ENCODE measurements around the gene MPZL2.
"Not testable (repeated sequence)": the region's sequence is repeated elsewhere in the genome, so short reads cannot be mapped to it uniquely, and the experiment has no call there.

MPZL2 gene

DNA sequence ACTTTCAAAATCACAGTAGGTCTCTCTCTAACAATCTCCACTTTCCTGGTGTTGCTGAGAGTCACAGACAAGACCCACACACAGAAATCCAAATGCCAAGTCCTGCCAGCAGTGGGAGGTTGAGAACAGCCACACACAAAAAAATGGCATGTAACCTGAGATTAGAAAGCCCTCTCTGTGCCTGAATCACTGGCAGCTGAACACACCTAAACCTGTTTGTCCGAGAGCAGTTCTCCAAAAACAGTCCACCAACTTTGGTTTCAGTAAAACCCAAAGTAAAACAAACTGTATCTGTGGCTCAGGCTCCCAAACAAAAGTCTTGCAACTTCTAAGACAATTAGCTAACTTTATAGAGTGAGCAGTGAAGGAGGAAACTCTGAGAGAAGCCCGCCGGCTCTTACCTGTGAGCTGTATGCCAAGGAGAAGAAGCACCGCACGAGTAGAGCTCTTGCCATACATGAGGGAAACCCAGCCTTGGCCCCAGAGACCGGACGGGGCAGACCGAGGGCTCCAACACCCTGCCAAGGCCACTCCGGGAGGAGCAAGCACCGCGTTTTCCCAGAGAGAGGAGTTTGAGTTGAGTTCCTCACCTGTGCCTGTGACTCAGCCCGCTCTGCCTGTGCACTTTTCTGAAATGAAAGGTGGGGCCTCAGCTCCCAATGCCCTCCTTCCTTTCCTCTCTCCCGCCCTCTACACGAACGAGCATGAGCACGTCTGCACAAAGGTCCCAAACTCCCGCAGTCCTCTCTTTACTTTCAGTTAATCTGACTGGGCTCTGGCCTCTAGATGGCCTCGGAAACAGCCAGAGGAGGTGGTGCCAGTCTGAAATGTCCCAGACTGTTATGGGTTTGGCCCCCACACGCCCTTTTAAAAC is at the start of gene MPZL2:
Gene MPZL2 (minus strand): TSS at position 603 of the 874 bp plus-strand sequence. CDS start 144 bp downstream, at position 459.
- no peak for DNase-seq

DNA sequence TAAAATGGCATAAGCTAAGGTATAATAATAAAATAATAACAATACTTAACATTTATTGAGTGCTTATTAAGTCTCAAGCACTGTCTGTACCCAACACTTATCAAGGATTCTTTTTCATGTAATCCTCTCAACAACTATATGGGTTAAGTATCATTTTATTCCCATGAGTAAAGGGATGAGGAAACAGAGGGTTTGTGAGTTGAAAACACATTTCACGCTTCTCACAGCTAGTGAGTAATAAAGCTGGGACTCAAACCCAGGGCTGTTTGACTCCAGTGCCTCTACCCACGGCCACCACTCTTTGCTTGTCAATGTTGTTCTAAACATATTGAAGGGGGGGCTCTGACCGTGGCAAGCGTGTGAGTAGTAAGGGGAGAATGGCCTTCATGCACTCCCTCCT is 49.1 kb upstream of the MPZL2 start:
- no peak for DNase-seq

GRCh38 chr11:118312328-118312727 is 48.2 kb upstream of the MPZL2 start:
- DNase-seq: no peak

DNA sequence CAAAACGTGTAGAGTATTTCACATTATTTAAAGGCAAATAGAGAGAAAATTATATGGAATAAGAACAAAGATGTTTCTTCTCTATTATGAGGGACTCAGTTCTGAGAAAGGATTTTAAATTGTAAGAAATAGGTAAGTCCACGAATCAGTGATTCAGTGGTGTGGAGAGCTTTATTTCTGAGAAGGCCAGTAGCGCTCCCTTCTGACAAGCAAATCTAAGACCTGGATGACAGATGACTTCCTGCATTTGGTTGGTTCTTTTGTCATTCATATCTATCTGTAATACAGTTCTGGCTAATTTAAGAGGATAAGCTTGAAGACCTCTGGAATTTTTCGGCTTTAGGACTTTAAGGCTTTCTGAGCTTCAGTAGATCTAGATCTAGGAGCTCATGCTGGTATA is 47.4 kb upstream of the MPZL2 start:
- no peak for DNase-seq

DNA sequence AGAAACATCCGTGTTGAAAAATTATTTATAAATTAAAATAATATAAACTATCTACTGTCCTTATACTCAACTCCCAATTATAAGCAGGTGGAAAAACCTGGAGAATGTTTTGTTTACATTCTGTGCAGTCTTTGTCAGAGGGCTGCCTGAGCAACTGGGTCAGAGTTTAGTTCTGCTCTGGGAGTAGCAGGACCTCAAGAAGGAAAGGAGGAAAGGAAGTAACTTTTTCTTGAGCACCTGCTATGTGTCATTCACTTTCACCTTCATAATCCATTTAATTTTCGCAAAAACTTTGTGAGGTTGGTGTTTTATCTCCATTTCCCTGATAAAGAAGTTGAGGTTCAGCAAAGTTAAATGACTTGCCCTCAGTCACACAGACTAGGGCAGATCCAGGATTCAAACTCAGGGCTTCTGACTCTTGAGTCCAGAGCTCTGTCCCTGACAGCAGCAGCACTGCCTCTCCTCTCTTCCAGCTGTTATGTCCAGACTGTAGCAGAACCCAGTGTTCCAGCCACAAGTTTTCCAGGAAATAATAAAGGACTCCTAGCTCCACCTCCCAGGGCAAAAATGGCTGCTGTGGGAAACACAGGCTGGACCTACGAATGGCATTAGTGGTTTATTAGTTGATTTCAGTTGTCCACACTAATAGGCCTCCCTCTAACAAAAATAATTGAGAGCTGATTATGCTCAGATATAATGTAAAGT is 46.8 kb upstream of the MPZL2 start:
- DNase-seq: no peak

GRCh38 chr11:118310271-118310670 is 46.2 kb upstream of the MPZL2 start:
- DNase-seq: no peak

- not testable (repeated sequence) for DNase-seq
Observed at GRCh38 chr11:118308995-118309528, 45.0 kb upstream of the MPZL2 start.

DNA sequence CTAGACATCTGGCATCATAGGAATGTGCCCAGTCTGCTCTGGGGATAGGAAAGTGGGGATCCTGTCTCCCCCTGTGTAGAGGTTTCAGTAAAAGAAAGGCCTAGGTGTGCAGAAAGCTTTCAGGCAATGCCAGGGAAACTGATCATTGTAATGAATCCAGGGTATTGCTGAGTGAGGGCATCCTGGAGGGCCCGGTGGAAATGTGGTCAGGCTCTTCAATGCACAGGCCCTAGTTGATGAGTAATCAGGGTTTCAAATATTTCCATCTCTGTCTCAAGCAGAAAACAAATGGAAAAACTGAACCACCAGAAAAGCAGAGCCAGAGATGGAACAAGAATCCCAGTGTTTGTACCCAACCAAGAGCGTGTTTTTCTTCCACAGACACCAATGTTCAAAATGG is 42.5 kb upstream of the MPZL2 start:
- no peak for DNase-seq

DNA sequence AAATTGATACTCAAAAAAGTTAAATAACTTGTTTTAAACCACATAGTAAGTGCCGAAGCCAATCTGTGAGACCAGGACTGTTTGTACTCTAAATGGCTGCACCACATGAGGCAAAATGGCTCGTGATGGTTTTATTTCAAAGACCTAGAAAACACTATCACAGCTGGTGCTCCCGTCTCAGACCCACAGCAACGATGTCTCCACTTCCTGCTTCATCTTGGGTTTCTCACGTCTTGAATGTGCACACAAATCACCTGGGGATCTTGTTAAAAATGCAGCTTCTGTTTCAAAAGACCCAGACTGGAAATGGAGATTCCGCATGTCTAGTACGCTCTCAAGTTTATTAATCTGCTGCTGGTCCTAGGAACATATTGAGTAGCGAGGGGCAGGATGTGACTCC is 41.6 kb upstream of the MPZL2 start:
- DNase-seq: no peak

- no peak for DNase-seq
Observed at GRCh38 chr11:118304568-118305248, 40.6 kb upstream of the MPZL2 start, which contains the start of gene CD3E. Gene CD3E (plus strand): TSS chr11:118304730. CDS start chr11:118304953, 223 bp downstream.

DNA sequence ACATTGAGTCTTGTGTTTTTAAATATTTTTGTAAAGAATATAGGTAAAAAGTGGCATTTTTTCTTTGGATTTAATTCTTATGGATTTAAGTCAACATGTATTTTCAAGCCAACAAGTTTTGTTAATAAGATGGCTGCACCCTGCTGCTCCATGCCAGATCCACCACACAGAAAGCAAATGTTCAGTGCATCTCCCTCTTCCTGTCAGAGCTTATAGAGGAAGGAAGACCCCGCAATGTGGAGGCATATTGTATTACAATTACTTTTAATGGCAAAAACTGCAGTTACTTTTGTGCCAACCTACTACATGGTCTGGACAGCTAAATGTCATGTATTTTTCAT is 40.1 kb upstream of the MPZL2 start:
- DNase-seq: no peak

GRCh38 chr11:118301600-118302195 is 37.6 kb upstream of the MPZL2 start:
- no peak for DNase-seq

- DNase-seq: no peak
Observed at GRCh38 chr11:118295815-118296454, 31.8 kb upstream of the MPZL2 start.

DNA sequence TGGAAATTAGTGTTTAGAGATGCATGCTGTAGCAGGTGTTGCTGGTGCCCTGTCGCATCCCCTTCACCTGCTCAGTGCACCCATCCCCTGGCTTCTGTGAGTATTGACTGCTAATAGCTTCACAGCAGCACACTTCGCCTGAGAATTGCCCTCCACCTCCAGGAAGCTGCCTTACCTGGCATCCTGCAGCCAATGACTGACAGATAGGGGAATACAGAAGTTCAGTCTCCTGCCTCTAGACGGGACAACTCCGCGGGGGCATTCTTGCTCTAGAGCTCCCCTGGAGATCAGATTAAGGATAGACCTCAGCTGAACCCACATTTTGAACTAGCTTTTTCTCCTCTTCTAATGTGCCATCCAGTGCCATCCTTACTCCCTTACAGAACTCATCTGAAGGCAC is 31.1 kb upstream of the MPZL2 start:
- DNase-seq: no peak

- no peak for DNase-seq
Observed at GRCh38 chr11:118294053-118294452, 30.0 kb upstream of the MPZL2 start.

DNA sequence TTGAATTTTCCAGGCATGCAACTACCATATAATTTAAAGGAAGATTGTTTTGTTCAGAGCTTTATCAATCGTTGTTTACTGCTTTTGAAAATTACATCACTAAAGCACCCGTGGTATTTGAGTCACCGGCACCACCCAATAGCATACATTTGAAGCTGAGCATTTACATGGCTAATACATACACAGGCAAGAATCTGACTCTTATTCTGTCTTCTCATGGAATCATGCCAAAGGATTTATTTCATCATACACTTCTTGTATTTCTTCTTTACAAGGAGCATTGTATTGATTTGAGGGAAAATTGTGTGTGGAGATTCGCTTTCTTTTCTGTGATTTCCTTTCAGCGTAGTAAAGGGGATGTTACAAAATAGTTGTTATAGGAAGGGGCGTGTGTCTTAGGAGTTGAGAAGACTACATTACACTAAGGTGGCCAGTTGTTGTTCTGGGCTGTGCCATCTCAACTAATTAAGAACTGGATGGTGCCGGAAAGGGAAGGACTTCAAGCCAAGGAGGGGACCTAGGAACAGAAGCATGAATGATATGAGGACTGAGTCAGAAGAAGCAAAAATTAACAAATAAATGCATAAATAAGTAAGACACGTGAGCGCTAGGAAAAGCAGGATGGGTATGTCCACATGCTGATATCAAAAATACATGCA is 27.5 kb upstream of the MPZL2 start:
- no peak for DNase-seq

DNA sequence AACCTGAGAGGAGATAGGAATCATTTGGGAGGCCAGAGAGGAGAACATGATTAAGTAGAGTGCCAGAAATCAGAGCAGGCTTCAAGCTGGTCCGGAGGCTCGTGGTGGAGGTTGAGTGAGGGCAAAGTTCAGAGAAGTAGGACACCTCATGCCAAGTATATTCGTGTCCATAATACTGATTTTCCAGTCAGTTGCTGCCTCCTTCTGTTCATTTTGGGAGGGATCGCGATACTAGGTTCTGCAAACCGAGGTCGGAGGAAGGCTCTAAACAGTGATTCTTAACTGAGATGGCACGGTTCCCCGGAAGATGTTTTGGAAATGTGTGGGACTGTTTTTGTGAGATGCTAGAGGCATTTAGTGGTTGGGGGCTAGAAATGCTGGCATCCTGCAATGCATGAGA is 26.8 kb upstream of the MPZL2 start:
- DNase-seq: no peak

- DNase-seq: no peak
Observed at GRCh38 chr11:118289401-118289800, 25.3 kb upstream of the MPZL2 start.

GRCh38 chr11:118287006-118287405 is 22.9 kb upstream of the MPZL2 start:
- DNase-seq: no peak

DNA sequence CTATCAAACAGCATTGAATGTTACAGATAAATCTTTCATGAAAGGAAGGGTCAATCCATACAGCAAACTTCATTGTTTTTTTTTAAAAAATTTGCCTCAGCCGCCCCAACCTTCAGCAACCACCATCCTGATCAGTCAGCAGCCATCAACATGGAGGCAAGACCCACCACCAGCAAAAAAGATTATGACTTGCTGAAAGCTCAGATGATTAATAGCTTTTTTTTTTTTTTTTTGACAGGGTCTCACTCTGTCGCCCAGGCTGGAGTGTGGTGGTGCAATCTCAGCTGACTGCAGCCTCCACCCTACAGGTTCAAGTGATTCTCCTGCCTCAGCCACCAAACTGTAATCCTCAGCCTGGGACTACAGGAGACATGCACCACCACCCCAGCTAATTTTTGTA is 22.4 kb upstream of the MPZL2 start:
- no peak for DNase-seq

DNA sequence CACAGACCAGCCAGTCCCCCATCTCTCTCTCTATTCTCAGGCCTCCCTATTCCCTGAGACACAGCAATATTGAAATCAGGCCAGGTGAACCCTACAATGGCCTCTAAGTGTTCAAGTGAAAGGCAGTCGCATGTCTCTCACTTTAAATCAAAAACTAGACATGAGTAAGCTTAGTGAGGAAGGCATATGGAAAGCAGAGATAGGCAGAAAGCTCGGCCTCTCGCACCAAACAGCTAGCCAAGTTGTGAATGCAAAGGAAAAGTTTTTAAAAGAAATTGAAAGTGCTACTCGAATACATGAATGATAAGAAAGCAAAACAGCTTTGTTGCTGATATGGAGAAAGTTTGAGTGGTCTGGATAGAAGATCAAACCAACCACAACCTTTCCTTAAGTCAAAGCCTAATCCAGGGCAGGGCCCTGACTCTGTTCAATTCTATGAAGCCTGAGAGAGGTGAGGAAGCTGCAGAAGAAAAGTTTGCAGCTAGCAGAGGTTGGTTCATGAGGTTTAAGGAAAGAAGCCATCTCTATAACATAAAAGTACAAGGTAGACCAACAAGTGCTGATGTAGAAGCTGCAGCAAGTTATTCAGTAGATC is 19.8 kb upstream of the MPZL2 start:
- DNase-seq: no peak
